ENCODE data around the gene OR10C1.
"Not testable (repeated sequence)": the region's sequence is repeated elsewhere in the genome, so short reads cannot be mapped to it uniquely, and the experiment has no call there.

The OR10C1 gene

GRCh38 chr6:29439006-29439405 lies at the start of gene OR10C1:
Gene OR10C1, plus strand, starts transcription at chr6:29439306. Its CDS starts 710 bp downstream, at chr6:29440016.
- no peak for DNase-seq

- DNase-seq, result no peak
Observed at GRCh38 chr6:29395331-29395730, 43.8 kb upstream of the OR10C1 start, which contains the start of gene OR12D2. Gene OR12D2, plus strand, starts transcription at chr6:29395631. Its CDS starts 1,069 bp downstream, at chr6:29396700.

- no peak for DNase-seq
Observed at GRCh38 chr6:29399525-29399924, 39.6 kb upstream of the OR10C1 start.

GRCh38 chr6:29403801-29404200 lies 35.3 kb upstream of the OR10C1 start:
- DNase-seq, result no peak

- DNase-seq, result no peak
Observed at GRCh38 chr6:29414588-29414987, 24.5 kb upstream of the OR10C1 start, which contains the start of gene OR12D1. Gene OR12D1, plus strand, starts transcription at chr6:29414928.

GRCh38 chr6:29419516-29419915 lies 19.6 kb upstream of the OR10C1 start:
- no peak for DNase-seq

GRCh38 chr6:29424168-29424567 lies 14.9 kb upstream of the OR10C1 start:
- DNase-seq, result no peak

- DNase-seq, result no peak
Observed at GRCh38 chr6:29424575-29424974, 14.5 kb upstream of the OR10C1 start.

- no peak for DNase-seq
Observed at GRCh38 chr6:29425075-29425474, 14.0 kb upstream of the OR10C1 start.

GRCh38 chr6:29426654-29427053 lies 12.5 kb upstream of the OR10C1 start:
- no peak for DNase-seq

- DNase-seq, result not testable (repeated sequence)
Observed at GRCh38 chr6:29436730-29437129, 2.4 kb upstream of the OR10C1 start.

GRCh38 chr6:29442719-29443118 lies 3.6 kb downstream of the OR10C1 start:
- no peak for DNase-seq

GRCh38 chr6:29444031-29444430 lies 4.9 kb downstream of the OR10C1 start:
- not testable (repeated sequence) for DNase-seq

GRCh38 chr6:29447670-29448069 lies 8.6 kb downstream of the OR10C1 start:
- DNase-seq, result no peak

GRCh38 chr6:29451471-29452193 lies 12.5 kb downstream of the OR10C1 start:
- no peak for DNase-seq

GRCh38 chr6:29456971-29457370 lies 17.9 kb downstream of the OR10C1 start, which contains the start of the genes OR11A1 and OR2H1:
Gene OR11A1, minus strand, starts transcription at chr6:29457071. Its CDS starts 29,430 bp downstream, at chr6:29427641.
Gene OR2H1, plus strand, starts transcription at chr6:29457155. Its CDS starts 4,615 bp downstream, at chr6:29461770.
- no peak for DNase-seq

- no peak for DNase-seq
Observed at GRCh38 chr6:29461021-29461814, 22.1 kb downstream of the OR10C1 start.

- DNase-seq, result no peak
Observed at GRCh38 chr6:29462022-29462421, 22.9 kb downstream of the OR10C1 start.

GRCh38 chr6:29465279-29465678 lies 26.2 kb downstream of the OR10C1 start:
- no peak for DNase-seq

- DNase-seq, result no peak
Observed at GRCh38 chr6:29465801-29466200, 26.7 kb downstream of the OR10C1 start.

GRCh38 chr6:29466241-29466640 lies 27.1 kb downstream of the OR10C1 start:
- DNase-seq, result no peak

GRCh38 chr6:29474996-29475395 lies 35.9 kb downstream of the OR10C1 start:
- no peak for DNase-seq

GRCh38 chr6:29477923-29478450 lies 38.9 kb downstream of the OR10C1 start:
- no peak for DNase-seq

GRCh38 chr6:29478740-29479139 lies 39.6 kb downstream of the OR10C1 start:
- no peak for DNase-seq
